ENCODE measurements around the gene TCP11. TPM values are rescaled to one million over a fixed set of nuclear protein-coding genes. Genes with fewer than 3 reads are reported as not detected.
A peak's percentile ranks its signal among the peaks of the same experiment; 100 is the strongest.

Gene TCP11
- total and polyA plus RNA-seq, 4 donors: 0.05 to 0.19 TPM; not detected in 2

DNA sequence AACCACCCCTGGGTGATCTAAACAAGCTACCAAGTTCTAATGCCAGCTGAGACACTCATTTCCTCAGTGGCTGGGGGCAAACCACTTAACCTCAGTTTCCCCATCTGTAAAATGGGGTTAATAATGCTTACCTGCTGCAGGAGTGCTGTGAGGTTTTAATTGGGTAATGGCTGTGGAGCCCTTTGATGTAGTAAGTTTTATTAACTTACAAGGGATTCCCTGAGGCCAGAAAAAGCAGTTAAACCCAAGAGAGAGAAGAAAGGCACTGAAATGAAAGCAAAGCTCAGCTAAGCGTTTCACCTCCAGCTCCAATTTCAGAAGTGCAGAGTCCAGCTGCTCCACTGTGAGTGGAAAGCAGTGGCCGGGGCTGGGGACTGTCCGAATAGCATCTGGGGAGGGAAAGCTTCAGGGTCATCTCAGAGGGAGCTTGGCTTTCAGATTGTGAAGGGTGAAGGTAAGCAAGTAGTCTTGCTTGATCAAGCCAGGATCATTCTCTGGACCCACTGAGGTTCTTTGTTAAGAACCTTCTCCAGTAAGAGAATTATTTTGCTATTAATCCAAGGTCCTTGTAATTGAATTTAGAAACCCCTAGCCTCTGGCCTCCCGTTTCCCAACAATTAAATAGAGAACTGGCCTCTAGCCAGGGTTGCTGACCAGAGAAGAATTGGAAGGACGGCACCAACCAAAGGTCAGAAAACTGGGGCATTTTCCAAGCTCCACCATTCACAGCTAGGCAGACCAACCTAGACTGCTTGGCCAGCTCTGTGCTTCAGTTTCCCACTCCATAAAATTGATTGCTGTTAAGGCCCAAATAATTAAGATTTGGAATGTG is 20.9 kb upstream of the TCP11 start:
- H3K27me3 ChIP-seq (ENCODE audit: control insufficient read depth in 4 of 4, insufficient read depth in 4 of 4, low read length in 3 of 4): no peaks in the 10 kb centered on the region
- DNase-seq (ENCODE audit: low spot score): no peak
- no peaks in the 10 kb centered on the region for H3K36me3 ChIP-seq (ENCODE audit: control insufficient read depth in 4 of 4, insufficient read depth in 3 of 4, low read depth in 1 of 4, low read length in 3 of 4)
- no peaks in the 10 kb centered on the region for H3K9me3 ChIP-seq (ENCODE audit: control insufficient read depth in 4 of 4, low read length in 3 of 4)
- peak overlapping the region; percentile 88 to 92 for H3K27ac ChIP-seq (ENCODE audit: low read depth in 1 of 2, low read length in 2 of 2)
- 24% methylated on average over 5 of the region's 5 CpGs for WGBS
- peaks cover 8 to 56% (median 36%) of the 10 kb centered on the region in 4 donors for H3K4me1 ChIP-seq (ENCODE audit: control insufficient read depth in 4 of 4, insufficient read depth in 4 of 4, low read length in 3 of 4)
- peak overlapping the region in 1 of 2 donors; percentile 78 for H3K9ac ChIP-seq (ENCODE audit: low read depth in 1 of 2, low read length in 2 of 2)
- peak overlapping the region in 2 of 3 donors; percentile 5 to 12 for H3K4me3 ChIP-seq (ENCODE audit: low read depth in 1 of 3, low read length in 3 of 3)
- TF ChIP-seq EGR1 (IDR thresholded peaks at IDR 0.05; ENCODE audit: low read depth in 2 of 2) (no peak), HNF4G (IDR thresholded peaks at IDR 0.05) (peak; percentile 74), FOXA2 (IDR thresholded peaks at IDR 0.05) (peak; percentile 18), RAD21 (IDR thresholded peaks at IDR 0.05) (peak; percentile 30 to 36), YY1 (IDR thresholded peaks at IDR 0.05) (peak; percentile 94), GABPA (IDR thresholded peaks at IDR 0.05 in 1 of 2, conservative IDR thresholded peaks at IDR 0.05 in 1 of 2) (no peak), JUND (IDR thresholded peaks at IDR 0.05) (peak; percentile 5 to 69), HNF4A (conservative IDR thresholded peaks at IDR 0.05) (peak; percentile 81 to 89), NR2F2 (IDR thresholded peaks at IDR 0.05) (peak; percentile 89), FOXA1 (IDR thresholded peaks at IDR 0.05) (no peak), SP1 (IDR thresholded peaks at IDR 0.05) (peak; percentile 99), RXRA (IDR thresholded peaks at IDR 0.05) (peak; percentile 50 to 73), TAF1 (conservative IDR thresholded peaks at IDR 0.05) (peak; percentile 32)
- TF ChIP-seq, protein P1, sequence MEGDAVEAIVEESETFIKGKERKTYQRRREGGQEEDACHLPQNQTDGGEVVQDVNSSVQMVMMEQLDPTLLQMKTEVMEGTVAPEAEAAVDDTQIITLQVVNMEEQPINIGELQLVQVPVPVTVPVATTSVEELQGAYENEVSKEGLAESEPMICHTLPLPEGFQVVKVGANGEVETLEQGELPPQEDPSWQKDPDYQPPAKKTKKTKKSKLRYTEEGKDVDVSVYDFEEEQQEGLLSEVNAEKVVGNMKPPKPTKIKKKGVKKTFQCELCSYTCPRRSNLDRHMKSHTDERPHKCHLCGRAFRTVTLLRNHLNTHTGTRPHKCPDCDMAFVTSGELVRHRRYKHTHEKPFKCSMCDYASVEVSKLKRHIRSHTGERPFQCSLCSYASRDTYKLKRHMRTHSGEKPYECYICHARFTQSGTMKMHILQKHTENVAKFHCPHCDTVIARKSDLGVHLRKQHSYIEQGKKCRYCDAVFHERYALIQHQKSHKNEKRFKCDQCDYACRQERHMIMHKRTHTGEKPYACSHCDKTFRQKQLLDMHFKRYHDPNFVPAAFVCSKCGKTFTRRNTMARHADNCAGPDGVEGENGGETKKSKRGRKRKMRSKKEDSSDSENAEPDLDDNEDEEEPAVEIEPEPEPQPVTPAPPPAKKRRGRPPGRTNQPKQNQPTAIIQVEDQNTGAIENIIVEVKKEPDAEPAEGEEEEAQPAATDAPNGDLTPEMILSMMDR (IDR thresholded peaks at IDR 0.05; ENCODE audit: low read depth, low read length, missing input control): no peak
- TF ChIP-seq, protein P2, sequence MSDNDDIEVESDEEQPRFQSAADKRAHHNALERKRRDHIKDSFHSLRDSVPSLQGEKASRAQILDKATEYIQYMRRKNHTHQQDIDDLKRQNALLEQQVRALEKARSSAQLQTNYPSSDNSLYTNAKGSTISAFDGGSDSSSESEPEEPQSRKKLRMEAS (IDR thresholded peaks at IDR 0.05): peak; percentile 24
- TF ChIP-seq, protein P3, sequence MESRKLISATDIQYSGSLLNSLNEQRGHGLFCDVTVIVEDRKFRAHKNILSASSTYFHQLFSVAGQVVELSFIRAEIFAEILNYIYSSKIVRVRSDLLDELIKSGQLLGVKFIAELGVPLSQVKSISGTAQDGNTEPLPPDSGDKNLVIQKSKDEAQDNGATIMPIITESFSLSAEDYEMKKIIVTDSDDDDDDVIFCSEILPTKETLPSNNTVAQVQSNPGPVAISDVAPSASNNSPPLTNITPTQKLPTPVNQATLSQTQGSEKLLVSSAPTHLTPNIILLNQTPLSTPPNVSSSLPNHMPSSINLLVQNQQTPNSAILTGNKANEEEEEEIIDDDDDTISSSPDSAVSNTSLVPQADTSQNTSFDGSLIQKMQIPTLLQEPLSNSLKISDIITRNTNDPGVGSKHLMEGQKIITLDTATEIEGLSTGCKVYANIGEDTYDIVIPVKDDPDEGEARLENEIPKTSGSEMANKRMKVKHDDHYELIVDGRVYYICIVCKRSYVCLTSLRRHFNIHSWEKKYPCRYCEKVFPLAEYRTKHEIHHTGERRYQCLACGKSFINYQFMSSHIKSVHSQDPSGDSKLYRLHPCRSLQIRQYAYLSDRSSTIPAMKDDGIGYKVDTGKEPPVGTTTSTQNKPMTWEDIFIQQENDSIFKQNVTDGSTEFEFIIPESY (IDR thresholded peaks at IDR 0.05): peak; percentile 43
- TF ChIP-seq, protein P4, sequence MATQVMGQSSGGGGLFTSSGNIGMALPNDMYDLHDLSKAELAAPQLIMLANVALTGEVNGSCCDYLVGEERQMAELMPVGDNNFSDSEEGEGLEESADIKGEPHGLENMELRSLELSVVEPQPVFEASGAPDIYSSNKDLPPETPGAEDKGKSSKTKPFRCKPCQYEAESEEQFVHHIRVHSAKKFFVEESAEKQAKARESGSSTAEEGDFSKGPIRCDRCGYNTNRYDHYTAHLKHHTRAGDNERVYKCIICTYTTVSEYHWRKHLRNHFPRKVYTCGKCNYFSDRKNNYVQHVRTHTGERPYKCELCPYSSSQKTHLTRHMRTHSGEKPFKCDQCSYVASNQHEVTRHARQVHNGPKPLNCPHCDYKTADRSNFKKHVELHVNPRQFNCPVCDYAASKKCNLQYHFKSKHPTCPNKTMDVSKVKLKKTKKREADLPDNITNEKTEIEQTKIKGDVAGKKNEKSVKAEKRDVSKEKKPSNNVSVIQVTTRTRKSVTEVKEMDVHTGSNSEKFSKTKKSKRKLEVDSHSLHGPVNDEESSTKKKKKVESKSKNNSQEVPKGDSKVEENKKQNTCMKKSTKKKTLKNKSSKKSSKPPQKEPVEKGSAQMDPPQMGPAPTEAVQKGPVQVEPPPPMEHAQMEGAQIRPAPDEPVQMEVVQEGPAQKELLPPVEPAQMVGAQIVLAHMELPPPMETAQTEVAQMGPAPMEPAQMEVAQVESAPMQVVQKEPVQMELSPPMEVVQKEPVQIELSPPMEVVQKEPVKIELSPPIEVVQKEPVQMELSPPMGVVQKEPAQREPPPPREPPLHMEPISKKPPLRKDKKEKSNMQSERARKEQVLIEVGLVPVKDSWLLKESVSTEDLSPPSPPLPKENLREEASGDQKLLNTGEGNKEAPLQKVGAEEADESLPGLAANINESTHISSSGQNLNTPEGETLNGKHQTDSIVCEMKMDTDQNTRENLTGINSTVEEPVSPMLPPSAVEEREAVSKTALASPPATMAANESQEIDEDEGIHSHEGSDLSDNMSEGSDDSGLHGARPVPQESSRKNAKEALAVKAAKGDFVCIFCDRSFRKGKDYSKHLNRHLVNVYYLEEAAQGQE (IDR thresholded peaks at IDR 0.05): peak; percentile 84
- TF ChIP-seq, protein P5, sequence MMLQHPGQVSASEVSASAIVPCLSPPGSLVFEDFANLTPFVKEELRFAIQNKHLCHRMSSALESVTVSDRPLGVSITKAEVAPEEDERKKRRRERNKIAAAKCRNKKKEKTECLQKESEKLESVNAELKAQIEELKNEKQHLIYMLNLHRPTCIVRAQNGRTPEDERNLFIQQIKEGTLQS (IDR thresholded peaks at IDR 0.05): peak; percentile 12
